ENCODE data around the gene RARS1. TPM values are rescaled to one million over a fixed set of nuclear protein-coding genes. Genes with fewer than 3 reads are reported as not detected.

Gene RARS1
- total and polyA plus RNA-seq, 3 experiments from 2014 or later = 24.6 to 144 (median 144) TPM

DNA sequence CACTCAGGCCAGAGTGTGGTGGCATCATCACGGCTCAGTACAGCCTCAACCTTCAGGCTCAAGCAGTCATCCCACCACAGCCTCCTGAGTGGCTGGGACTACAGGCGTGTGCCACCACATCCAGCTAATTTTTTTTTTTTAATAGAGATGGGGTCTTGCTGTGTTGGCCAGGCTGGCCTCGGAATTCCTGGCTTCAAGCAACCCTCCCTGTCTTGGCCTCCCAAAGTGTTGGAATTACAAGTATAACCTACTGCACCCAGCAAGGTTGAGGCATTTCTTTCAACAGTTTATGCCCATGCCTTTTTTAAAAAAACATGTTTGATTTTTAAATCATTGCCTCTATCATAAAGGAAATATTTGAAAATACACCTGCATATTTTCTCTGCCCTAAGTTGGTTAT, 2.8 kb downstream of the RARS1 start:
- ChIA-PET CTCF (no interaction called here), POLR2A (interaction anchor here (0.7 kb wide), 1 partner anchor 8 kb away, joined by 8 read pairs; no protein-coding TSS in a partner anchor)
- H3K36me3 Mint-ChIP-seq = peaks cover 0 to 69% (median 22%) of the 10 kb centered on the region in 3 donors

DNA sequence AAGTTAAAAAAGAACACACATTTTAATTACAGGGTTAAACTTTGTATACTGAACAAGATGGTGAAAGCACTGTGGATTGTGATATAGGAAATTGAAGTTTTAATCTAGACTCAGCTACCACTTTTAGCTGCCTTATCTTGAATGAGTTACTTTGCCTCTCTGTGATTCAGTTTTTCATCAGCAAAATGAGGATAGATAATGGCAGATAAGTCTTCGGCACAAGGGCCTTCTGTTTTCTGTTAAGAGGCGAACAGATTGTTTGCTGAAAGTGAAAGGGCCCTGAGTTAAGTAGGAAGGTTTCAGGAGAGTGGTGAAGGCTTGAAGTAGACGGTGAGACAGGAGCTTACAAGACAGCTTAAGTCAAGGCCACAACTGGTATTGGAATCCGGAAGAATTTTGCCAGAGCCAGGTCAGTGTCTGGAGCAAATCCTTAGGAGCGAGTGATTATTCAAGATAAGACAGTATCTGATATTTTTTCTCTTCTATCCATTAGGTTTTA, 7.8 kb downstream of the RARS1 start:
- POLR2A ChIA-PET = no interaction called here
- H3K4me3 Mint-ChIP-seq = no peak overlapping the region
- Histone ChIP-seq H3K27me3 (ENCODE audit: insufficient read depth, low read length, poor library complexity, severe bottlenecking) (no peaks in the 10 kb centered on the region), H3K4me1 (ENCODE audit: insufficient read depth, low read length) (no peaks in the 10 kb centered on the region), H3K36me3 (ENCODE audit: insufficient read depth, low read length) (peaks cover 45% of the 10 kb centered on the region), H3K9me3 (ENCODE audit: low read length) (no peaks in the 10 kb centered on the region), H3K27ac (ENCODE audit: low read depth, low read length) (no peak overlapping the region), H3K4me3 (ENCODE audit: low read length) (no peak overlapping the region)
- CTCF ChIA-PET = no interaction called here
- no peak for DNase-seq
- H3K4me1 Mint-ChIP-seq = peaks cover 12 to 26% (median 20%) of the 10 kb centered on the region in 3 donors
- H3K36me3 Mint-ChIP-seq = peaks cover 0 to 91% (median 38%) of the 10 kb centered on the region in 3 donors
- no peaks in the 10 kb centered on the region for H3K27me3 Mint-ChIP-seq
- no peaks in the 10 kb centered on the region for H3K9me3 Mint-ChIP-seq
- H3K27ac Mint-ChIP-seq = no peak overlapping the region

More for the DNA sequence above, 2.8 kb downstream of the RARS1 start:
- Histone ChIP-seq H3K9me3 (ENCODE audit: low read length) (no peaks in the 10 kb centered on the region), H3K27ac (ENCODE audit: low read depth, low read length) (no peak overlapping the region), H3K4me1 (ENCODE audit: insufficient read depth, low read length) (peaks cover 11% of the 10 kb centered on the region), H3K4me3 (ENCODE audit: low read length) (no peak overlapping the region), H3K27me3 (ENCODE audit: insufficient read depth, low read length, poor library complexity, severe bottlenecking) (no peaks in the 10 kb centered on the region), H3K36me3 (ENCODE audit: insufficient read depth, low read length) (peaks cover 32% of the 10 kb centered on the region)
- peaks cover 39 to 60% (median 50%) of the 10 kb centered on the region in 3 donors for H3K4me1 Mint-ChIP-seq
- H3K9me3 Mint-ChIP-seq = no peaks in the 10 kb centered on the region
- H3K4me3 Mint-ChIP-seq = peak overlapping the region in 1 of 7 donors; percentile 84
- no peak for DNase-seq
- peak overlapping the region in 3 of 8 donors; percentile 0 to 64 (median 50) for H3K27ac Mint-ChIP-seq
- no peaks in the 10 kb centered on the region for H3K27me3 Mint-ChIP-seq

DNA sequence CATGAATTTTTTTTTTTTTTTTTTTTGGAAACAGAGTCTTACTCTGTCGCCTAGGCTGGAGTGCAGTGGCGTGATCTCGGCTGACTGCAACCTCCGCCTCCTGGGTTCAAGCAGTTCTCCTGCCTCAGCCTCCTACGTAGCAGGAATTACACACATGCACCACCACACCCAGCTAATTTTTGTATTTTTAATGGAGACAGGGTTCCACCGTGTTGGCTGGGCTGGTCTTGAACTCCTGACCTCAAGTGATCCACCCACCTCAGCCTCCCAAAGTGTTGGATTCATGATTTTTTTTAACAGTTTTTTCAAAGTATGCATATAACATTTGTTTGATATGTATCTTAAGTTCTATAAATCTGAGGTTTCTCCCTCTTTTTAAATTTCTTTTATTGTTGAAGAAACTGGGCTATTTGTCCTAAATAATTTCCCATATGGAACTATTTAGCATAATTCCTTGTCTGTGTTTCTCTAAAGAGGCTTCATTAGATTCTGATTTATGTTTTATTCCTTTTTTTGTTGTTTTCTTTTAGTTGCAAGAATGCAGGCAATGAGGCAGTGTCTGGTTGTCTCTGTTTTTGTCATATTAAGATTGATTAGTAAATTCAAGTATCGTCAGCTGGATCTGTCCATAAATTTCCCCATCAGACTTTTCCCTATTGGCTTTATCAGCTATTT, 16.4 kb downstream of the RARS1 start:
- H3K4me1 ChIP-seq (ENCODE audit: insufficient read depth, low read length) = no peaks in the 10 kb centered on the region
- Mint-ChIP-seq H3K4me1 (peaks cover 0 to 5% (median 0%) of the 10 kb centered on the region in 3 donors), H3K4me3 (no peak overlapping the region), H3K36me3 (peaks cover 7 to 75% (median 21%) of the 10 kb centered on the region in 3 donors), H3K27me3 (no peaks in the 10 kb centered on the region), H3K9me3 (no peaks in the 10 kb centered on the region), H3K27ac (no peak overlapping the region)
- no peak overlapping the region for H3K27ac ChIP-seq (ENCODE audit: low read depth, low read length)
- peaks cover 32% of the 10 kb centered on the region for H3K36me3 ChIP-seq (ENCODE audit: insufficient read depth, low read length)
- H3K27me3 ChIP-seq (ENCODE audit: insufficient read depth, low read length, poor library complexity, severe bottlenecking) = no peaks in the 10 kb centered on the region
- POLR2A ChIA-PET = interaction anchor here (0.6 kb wide), 1 partner anchor 19 kb away, joined by 3 read pairs; no protein-coding TSS in a partner anchor
- H3K4me3 ChIP-seq (ENCODE audit: low read length) = no peak overlapping the region
- no peaks in the 10 kb centered on the region for H3K9me3 ChIP-seq (ENCODE audit: low read length)
- CTCF ChIA-PET = no interaction called here
- no peak for DNase-seq

DNA sequence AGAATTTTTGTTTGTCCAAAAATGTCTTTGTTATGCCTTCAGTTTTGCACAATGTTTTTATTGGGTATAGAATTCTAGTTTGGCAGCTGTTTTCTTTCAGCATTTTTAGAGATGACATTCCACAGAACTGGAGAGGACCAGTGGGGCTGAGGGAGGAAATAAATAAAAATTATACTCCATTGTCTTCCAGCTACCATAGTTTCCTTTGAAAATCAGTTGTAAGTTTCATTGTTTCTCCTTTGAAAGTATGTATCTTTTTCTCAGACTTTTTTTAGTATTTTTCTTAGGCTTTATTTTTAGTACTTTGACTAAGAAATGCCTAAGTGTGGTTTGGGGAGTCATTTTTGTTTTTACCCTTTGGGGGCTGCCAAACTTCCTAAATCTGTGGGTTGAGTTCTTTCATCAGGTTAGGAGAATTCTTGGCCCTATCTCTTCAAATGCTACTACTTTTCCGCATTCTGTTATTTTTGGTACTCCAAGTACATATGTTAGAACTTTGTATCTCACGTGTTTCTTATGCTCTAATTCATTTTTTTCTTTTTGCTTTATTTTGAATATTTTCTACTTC, 27.7 kb downstream of the RARS1 start:
- no peaks in the 10 kb centered on the region for H3K9me3 ChIP-seq (ENCODE audit: low read length)
- no peak overlapping the region for H3K4me3 ChIP-seq (ENCODE audit: low read length)
- H3K36me3 ChIP-seq (ENCODE audit: insufficient read depth, low read length) = peaks cover 60% of the 10 kb centered on the region
- H3K36me3 Mint-ChIP-seq = peaks cover 60 to 100% (median 68%) of the 10 kb centered on the region in 3 donors
- ChIA-PET CTCF (no interaction called here), POLR2A (no interaction called here)
- peaks cover 0 to 9% (median 0%) of the 10 kb centered on the region in 3 donors for H3K4me1 Mint-ChIP-seq
- no peak overlapping the region for H3K27ac ChIP-seq (ENCODE audit: low read depth, low read length)
- no peaks in the 10 kb centered on the region for H3K27me3 Mint-ChIP-seq
- H3K4me1 ChIP-seq (ENCODE audit: insufficient read depth, low read length) = no peaks in the 10 kb centered on the region
- no peaks in the 10 kb centered on the region for H3K27me3 ChIP-seq (ENCODE audit: insufficient read depth, low read length, poor library complexity, severe bottlenecking)
- DNase-seq = no peak
- H3K4me3 Mint-ChIP-seq = no peak overlapping the region
- peaks cover 5 to 11% (median 8%) of the 10 kb centered on the region in 5 donors for H3K9me3 Mint-ChIP-seq
- H3K27ac Mint-ChIP-seq = peak overlapping the region in 1 of 8 donors; percentile 55

DNA sequence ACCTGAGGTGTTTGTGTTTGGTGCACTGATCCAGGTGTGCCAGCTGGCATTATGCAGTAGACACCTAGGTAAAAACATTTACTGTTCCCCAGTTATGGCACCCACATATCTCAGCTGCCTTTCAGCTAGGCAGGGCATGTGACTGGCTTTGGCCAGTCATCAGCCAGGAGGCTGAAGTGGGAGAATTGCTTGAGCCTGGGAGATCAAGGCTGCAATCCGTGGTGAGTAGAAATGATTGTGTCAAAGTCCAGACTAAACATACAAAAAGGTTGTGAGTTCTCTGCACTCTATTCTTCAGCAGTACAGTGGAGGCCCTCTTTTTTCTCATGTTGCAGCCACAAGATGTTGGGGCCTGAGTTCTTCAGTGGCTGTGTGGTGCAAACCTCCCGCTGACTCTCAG, 39.6 kb downstream of the RARS1 start:
- Mint-ChIP-seq H3K27ac (no peak overlapping the region), H3K9me3 (peaks cover 0 to 6% (median 0%) of the 10 kb centered on the region in 5 donors), H3K4me3 (no peak overlapping the region), H3K27me3 (peaks cover 20 to 27% of the 10 kb centered on the region in 2 donors), H3K4me1 (peaks cover 8 to 15% (median 9%) of the 10 kb centered on the region in 3 donors), H3K36me3 (peaks cover 0 to 9% (median 2%) of the 10 kb centered on the region in 3 donors)
- Histone ChIP-seq H3K27ac (ENCODE audit: low read depth, low read length) (no peak overlapping the region), H3K4me3 (ENCODE audit: low read length) (no peak overlapping the region), H3K9me3 (ENCODE audit: low read length) (no peaks in the 10 kb centered on the region), H3K36me3 (ENCODE audit: insufficient read depth, low read length) (no peaks in the 10 kb centered on the region), H3K27me3 (ENCODE audit: insufficient read depth, low read length, poor library complexity, severe bottlenecking) (peaks cover 14% of the 10 kb centered on the region), H3K4me1 (ENCODE audit: insufficient read depth, low read length) (no peaks in the 10 kb centered on the region)
- POLR2A ChIA-PET = no interaction called here
- CTCF ChIA-PET = interaction anchor here (1.1 kb wide), 1 partner anchor 9 kb away, joined by 3 read pairs; no protein-coding TSS in a partner anchor
- DNase-seq = no peak

DNA sequence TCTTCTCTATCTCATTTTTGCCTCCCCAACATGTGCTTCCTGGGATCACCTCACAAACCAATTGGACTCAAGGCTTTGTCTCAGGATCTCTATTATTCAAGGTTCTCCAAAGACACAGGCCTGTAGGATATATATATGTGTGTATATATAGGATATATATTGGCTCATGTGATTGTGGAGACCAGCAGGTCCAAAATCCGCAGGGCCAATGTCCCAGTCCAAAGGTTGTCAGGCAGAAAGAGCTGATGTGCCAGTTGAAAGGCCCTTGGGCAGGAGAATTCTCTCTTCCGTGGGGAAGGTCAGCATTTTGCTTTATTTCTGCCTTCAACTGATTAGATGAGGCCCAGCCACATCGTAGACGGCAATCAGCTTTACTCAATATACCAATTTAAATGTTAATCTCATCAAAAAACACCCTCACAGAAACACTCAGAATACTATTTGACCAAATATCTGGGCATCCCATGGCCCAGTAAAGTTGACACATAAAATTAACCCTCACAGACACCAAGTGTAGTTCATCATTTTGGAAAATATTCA, 41.6 kb downstream of the RARS1 start:
- H3K9me3 Mint-ChIP-seq = peaks cover 0 to 6% (median 0%) of the 10 kb centered on the region in 5 donors
- ChIA-PET POLR2A (no interaction called here), CTCF (interaction anchor here (1.6 kb wide), 1 partner anchor 11 kb away, joined by 6 read pairs; no protein-coding TSS in a partner anchor)
- peaks cover 18% of the 10 kb centered on the region for H3K27me3 ChIP-seq (ENCODE audit: insufficient read depth, low read length, poor library complexity, severe bottlenecking)
- H3K27ac ChIP-seq (ENCODE audit: low read depth, low read length) = no peak overlapping the region
- no peaks in the 10 kb centered on the region for H3K9me3 ChIP-seq (ENCODE audit: low read length)
- no peak for DNase-seq
- H3K4me1 ChIP-seq (ENCODE audit: insufficient read depth, low read length) = no peaks in the 10 kb centered on the region
- H3K27me3 Mint-ChIP-seq = peaks cover 30 to 43% of the 10 kb centered on the region in 2 donors
- peaks cover 8 to 15% (median 9%) of the 10 kb centered on the region in 3 donors for H3K4me1 Mint-ChIP-seq
- H3K4me3 Mint-ChIP-seq = peak overlapping the region in 3 of 7 donors; percentile 3 to 69 (median 44)
- no peak overlapping the region for H3K4me3 ChIP-seq (ENCODE audit: low read length)
- H3K36me3 Mint-ChIP-seq = no peaks in the 10 kb centered on the region
- H3K36me3 ChIP-seq (ENCODE audit: insufficient read depth, low read length) = no peaks in the 10 kb centered on the region
- no peak overlapping the region for H3K27ac Mint-ChIP-seq

DNA sequence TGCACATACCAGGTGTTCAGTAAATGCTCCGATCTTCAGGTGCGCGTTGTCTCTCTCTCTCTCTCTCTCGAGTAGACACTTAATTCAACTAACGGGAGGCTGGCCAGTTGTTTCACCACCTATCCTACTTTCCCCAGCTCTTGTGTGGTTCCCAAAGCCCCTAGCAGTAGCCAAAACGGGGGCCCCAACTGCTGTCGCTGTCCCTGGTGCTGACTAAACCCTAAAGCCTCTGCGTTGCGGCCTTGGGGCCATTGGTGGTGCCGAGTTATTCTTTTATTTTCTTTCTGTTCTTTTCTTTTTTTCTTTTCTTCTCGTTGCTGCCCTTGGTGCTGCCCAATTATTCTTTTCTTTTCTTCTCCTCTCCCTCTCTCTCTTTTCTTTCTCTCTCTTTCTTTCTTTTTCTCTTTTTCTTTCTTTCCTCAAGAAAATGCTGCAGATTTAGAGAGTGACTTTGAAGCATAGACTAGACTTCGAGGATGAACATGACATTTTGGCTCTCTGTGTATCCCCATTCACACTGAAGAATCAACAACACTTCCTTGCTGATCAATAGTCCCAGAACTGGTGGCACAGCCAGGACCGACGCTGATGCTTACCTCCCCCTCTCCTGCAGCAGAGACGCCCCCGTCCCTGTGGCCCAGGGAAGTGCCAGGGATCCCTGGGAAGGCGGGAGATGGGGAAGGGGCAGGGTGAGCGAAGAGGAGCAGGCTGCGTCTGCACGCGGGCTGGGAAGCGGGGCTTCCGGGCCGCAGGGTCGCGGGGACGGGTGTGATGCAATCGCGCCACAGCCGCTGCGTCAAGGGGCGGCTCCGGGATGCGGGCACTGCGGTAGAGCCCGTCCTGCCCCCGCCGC, 42.5 kb downstream of the RARS1 start, which contains the start of gene FBLL1:
TSS of gene FBLL1 (plus strand) at position 785 of the 853 bp plus-strand sequence. CDS start 200 bp downstream, outside the sequence.
- H3K4me3 ChIP-seq (ENCODE audit: low read length) = peak within 1 kb of the TSS; percentile 32
- peaks cover 8 to 15% (median 9%) of the 10 kb centered on the region in 3 donors for H3K4me1 Mint-ChIP-seq
- peak within 1 kb of the TSS in 6 of 7 donors; percentile 50 to 81 (median 68) for H3K4me3 Mint-ChIP-seq
- H3K9me3 ChIP-seq (ENCODE audit: low read length) = no peaks in the 10 kb centered on the region
- no peaks in the 10 kb centered on the region for H3K4me1 ChIP-seq (ENCODE audit: insufficient read depth, low read length)
- peaks cover 37 to 51% of the 10 kb centered on the region in 2 donors for H3K27me3 Mint-ChIP-seq
- peaks cover 0 to 6% (median 0%) of the 10 kb centered on the region in 5 donors for H3K9me3 Mint-ChIP-seq
- no peaks in the 10 kb centered on the region for H3K36me3 Mint-ChIP-seq
- H3K27ac ChIP-seq (ENCODE audit: low read depth, low read length) = no peak within 1 kb of the TSS
- H3K27ac Mint-ChIP-seq = no peak within 1 kb of the TSS
- DNase-seq = peak in 2 of 5 donors; percentile 21 to 47
- POLR2A ChIA-PET = no interaction called here
- H3K27me3 ChIP-seq (ENCODE audit: insufficient read depth, low read length, poor library complexity, severe bottlenecking) = peaks cover 18% of the 10 kb centered on the region
- no peaks in the 10 kb centered on the region for H3K36me3 ChIP-seq (ENCODE audit: insufficient read depth, low read length)
- CTCF ChIA-PET = no interaction called here

Data from CD8-positive, alpha-beta memory T cell (primary cell).